B cell (primary cell): ENCODE results near the gene DGKQ. TPM values are rescaled to one million over a fixed set of nuclear protein-coding genes. Genes with fewer than 3 reads are reported as not detected.

Experiments
- ATAC-seq: fragments of 200-7000 bp; cut with Tn5 transposase; one replicate; pipeline ENCODE4 v1.10.0; 2021; ENCODE audit warnings: low read depth, mild to moderate bottlenecking, moderate number of reproducible peaks, moderate library complexity
- CTCF ChIA-PET: fragments of 350-600 bp; sonication (Branson Sonifier 250); formaldehyde crosslinking; loops from one replicate; lab custom pipeline; 2021; ENCODE audit warnings: antibody characterized with exemption, inconsistent platforms; lab: Charles Lee
- POLR2A ChIA-PET: fragments of 350-600 bp; sonication (Branson Sonifier 250); formaldehyde crosslinking; loops from one replicate; lab custom pipeline; 2021; ENCODE audit warnings: antibody characterized with exemption; lab: Charles Lee
- DNase-seq: peaks from one replicate; pipeline ENCODE4 v3.0.0; 2013
- H2AFZ ChIP-seq: 2 replicates; pipeline ENCODE4 v1.6.1; 2012; ENCODE audit warnings: mild to moderate bottlenecking, low read depth, low read length; ENCODE audit not compliant: insufficient read depth, poor library complexity, severe bottlenecking
- H3K27ac ChIP-seq, 2 donors: 1 replicate in 1 of 2; 2 replicates in 1 of 2; pipeline ENCODE4 v1.5.1; 2012 to 2013; ENCODE audit warnings: low read length in 2 of 2, mild to moderate bottlenecking in 2 of 2, moderate library complexity in 1 of 2
- H3K27me3 ChIP-seq, 4 experiments: fragments of 200-600 bp in 1 of 4; sonication (generic) in 1 of 4; replicated peaks in 1 of 4; 1 replicate in 2 of 4; 2 replicates in 2 of 4; pipeline versions ENCODE4 v1.6.1 to v1.7.0; 2013 to 2016; ENCODE audit warnings: low read length in 3 of 4, mild to moderate bottlenecking in 2 of 4, mixed read lengths in 1 of 4, moderate library complexity in 1 of 4; ENCODE audit not compliant: insufficient read depth in 4 of 4, control insufficient read depth in 3 of 4; ENCODE audit errors: control extremely low read depth in 1 of 4
- H3K36me3 ChIP-seq, 2 experiments: replicated peaks in 1 of 2; 1 replicate in 1 of 2; 2 replicates in 1 of 2; pipeline versions ENCODE4 v1.6.1 to v1.7.1; 2013; ENCODE audit warnings: low read length in 1 of 2; ENCODE audit not compliant: insufficient read depth in 2 of 2, control insufficient read depth in 1 of 2; ENCODE audit errors: control extremely low read depth in 1 of 2, extremely low read depth in 1 of 2
- H3K4me1 ChIP-seq, 2 donors: fragments of 200-600 bp in 1 of 2; sonication (generic) in 1 of 2; 1 replicate in 1 of 2; 2 replicates in 1 of 2; pipeline versions ENCODE4 v1.5.1 to v1.6.1; 2013 to 2017; ENCODE audit warnings: low read length in 2 of 2; ENCODE audit not compliant: control insufficient read depth in 2 of 2, insufficient read depth in 2 of 2
- H3K4me2 ChIP-seq: replicated peaks from 2 replicates; pipeline ENCODE3; 2012; ENCODE audit warnings: mild to moderate bottlenecking, low read depth, low read length; ENCODE audit not compliant: poor library complexity, severe bottlenecking
- H3K4me3 ChIP-seq, 5 experiments: fragments of 200-600 bp in 1 of 5; sonication (generic) in 1 of 5; 1 replicate in 3 of 5; 2 replicates in 2 of 5; pipeline versions ENCODE4 v1.5.1 to v1.7.0; 2011 to 2016; ENCODE audit warnings: low read length in 4 of 5, mild to moderate bottlenecking in 4 of 5, low read depth in 2 of 5, control low read depth in 1 of 5, moderate library complexity in 1 of 5; ENCODE audit not compliant: insufficient read depth in 1 of 5; ENCODE audit errors: control extremely low read depth in 1 of 5, extremely low read depth in 1 of 5
- H3K79me2 ChIP-seq: fragments of 200-600 bp; sonication (generic); one replicate; pipeline ENCODE4 v1.6.0; 2016; ENCODE audit warnings: low read length; ENCODE audit not compliant: control insufficient read depth, insufficient read depth
- H3K9ac ChIP-seq: fragments of 200-600 bp; sonication (generic); 2 replicates; pipeline ENCODE4 v1.6.1; 2017; ENCODE audit warnings: mild to moderate bottlenecking, low read length, moderate library complexity
- H3K9me3 ChIP-seq, 3 donors: one replicate each; pipeline versions ENCODE4 v1.6.1 to v1.7.1; 2013; ENCODE audit warnings: low read length in 2 of 3; ENCODE audit not compliant: control insufficient read depth in 2 of 3, insufficient read depth in 1 of 3; ENCODE audit errors: control extremely low read depth in 1 of 3
- H4K20me1 ChIP-seq: 2 replicates; pipeline ENCODE4 v1.6.0; 2012; ENCODE audit warnings: mild to moderate bottlenecking, low read length; ENCODE audit not compliant: insufficient read depth, control insufficient read depth, poor library complexity, severe bottlenecking
- H3K27ac Mint-ChIP-seq: one replicate; pipeline ENCODE4 v1.8.0; 2021; ENCODE audit warnings: mixed read lengths
- H3K27me3 Mint-ChIP-seq: one replicate; pipeline ENCODE4 v1.8.0; 2021; ENCODE audit warnings: mixed read lengths
- H3K4me1 Mint-ChIP-seq: one replicate; pipeline ENCODE4 v1.8.0; 2021; ENCODE audit warnings: mixed read lengths
- H3K4me3 Mint-ChIP-seq: one replicate; pipeline ENCODE4 v1.8.0; 2021; ENCODE audit warnings: mixed read lengths
- H3K9me3 Mint-ChIP-seq: one replicate; pipeline ENCODE4 v1.8.0; 2022; ENCODE audit warnings: mixed read lengths; ENCODE audit not compliant: insufficient read depth
- EZH2 ChIP-seq: IDR thresholded peaks from 2 replicates; pipeline ENCODE4 v1.6.1; 2012; ENCODE audit warnings: borderline replicate concordance, low read depth, mild to moderate bottlenecking, moderate library complexity, low read length; ENCODE audit not compliant: insufficient read depth, poor library complexity, severe bottlenecking
- WGBS: methylation state at CpG from one replicate; pipeline ENCODE4 v1.1.5; 2013; ENCODE audit warnings: missing lambda C conversion rate; ENCODE audit not compliant: insufficient coverage; 5-methylcytosine and 5-hydroxymethylcytosine counted together
- intact Hi-C: fragments of 100-400 bp; cut with micrococcal nuclease; formaldehyde crosslinking; loops from one replicate; pipeline ENCODE4 v1.10.0; 2022
- polyA plus RNA-seq: library from polyadenylated mRNA; depleted of rRNA; stranded (reverse); fragments of >200 nt; gene quantifications from 2 replicates; pipeline ENCODE4 v1.2.3, GENCODE V29; 2012
- total RNA-seq, 2 donors: library from RNA; stranded (reverse); fragments of 120-200 nt in 1 of 2; gene quantifications; 1 replicate in 1 of 2; 2 replicates in 1 of 2; pipeline versions ENCODE4 v1.2.3 to v1.2.4, GENCODE V29; 2013 to 2022
- TF ChIP-seq, protein P1 (sequence below): fragments of 200-600 bp; IDR thresholded peaks from one replicate; pipeline ENCODE4 v1.8.0; 2022; ENCODE audit warnings: antibody characterized with exemption, mild to moderate bottlenecking

The DGKQ gene
- total and polyA plus RNA-seq, 2 donors (not counting 1 experiment from before 2014, with no cell fraction given): 22.6 to 30.4 TPM

DNA sequence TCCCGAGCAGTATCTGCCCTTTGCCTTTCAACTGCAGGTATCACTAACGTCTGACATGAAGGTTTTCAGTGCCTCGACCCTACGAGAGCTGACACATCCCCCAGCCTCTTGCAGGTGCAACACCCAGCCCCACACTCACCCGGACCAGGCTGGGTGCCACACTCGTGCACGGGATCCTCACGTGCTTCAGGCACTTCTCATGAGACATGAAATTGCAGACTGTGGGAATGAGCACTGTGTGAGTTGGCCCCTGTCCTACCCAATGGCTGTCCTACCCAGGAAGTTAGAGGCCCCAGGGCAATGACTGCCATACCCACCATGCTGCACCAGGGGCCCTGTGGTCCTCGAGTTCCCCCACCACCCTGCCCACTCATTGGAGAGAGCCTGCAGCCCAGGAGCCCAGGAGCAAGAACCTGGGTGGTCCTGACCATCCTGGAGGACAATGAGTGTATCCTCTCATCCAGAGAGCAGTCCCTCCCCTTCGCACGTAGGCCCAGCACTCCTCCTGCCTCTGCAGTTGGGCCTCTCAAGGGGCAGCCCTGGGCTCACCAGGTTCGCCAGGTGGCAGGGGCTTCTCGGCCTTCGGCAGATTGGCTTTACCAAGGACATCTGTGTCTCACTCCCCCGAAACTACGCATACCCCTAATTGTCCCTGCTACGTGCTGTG lies 2.4 kb downstream of the DGKQ start:
- peaks cover 65% of the 10 kb centered on the region for H4K20me1 ChIP-seq
- intact Hi-C loops: no loop called here
- peaks cover 14 to 29% of the 10 kb centered on the region in 2 donors for H3K4me1 ChIP-seq
- H3K27ac ChIP-seq: no peak overlapping the region
- peaks cover 24% of the 10 kb centered on the region for H3K79me2 ChIP-seq
- H3K27ac Mint-ChIP-seq: no peak overlapping the region
- 92% methylated on average over 14 of the region's 17 CpGs for WGBS
- CTCF ChIA-PET: interaction anchor here (1.5 kb wide), 1 partner anchor 228 kb away, joined by 4 read pairs; no protein-coding TSS in a partner anchor
- H3K4me3 Mint-ChIP-seq: peak overlapping the region; percentile 60
- H3K4me3 ChIP-seq: no peak overlapping the region
- H3K27me3 Mint-ChIP-seq: no peaks in the 10 kb centered on the region
- H3K27me3 ChIP-seq: peaks cover 0 to 6% (median under 1%) of the 10 kb centered on the region in 4 experiments
- peaks cover 0 to 15% (median 0%) of the 10 kb centered on the region in 3 donors for H3K9me3 ChIP-seq
- POLR2A ChIA-PET: no interaction called here
- ATAC-seq (no peak), DNase-seq (no peak)
- no peak overlapping the region for H2AFZ ChIP-seq
- H3K4me1 Mint-ChIP-seq: peaks cover 9% of the 10 kb centered on the region
- no peaks in the 10 kb centered on the region for H3K9me3 Mint-ChIP-seq
- H3K36me3 ChIP-seq: peaks cover 0 to 3% of the 10 kb centered on the region in 2 experiments
- H3K4me2 ChIP-seq: no peak overlapping the region
- TF ChIP-seq, protein P1, sequence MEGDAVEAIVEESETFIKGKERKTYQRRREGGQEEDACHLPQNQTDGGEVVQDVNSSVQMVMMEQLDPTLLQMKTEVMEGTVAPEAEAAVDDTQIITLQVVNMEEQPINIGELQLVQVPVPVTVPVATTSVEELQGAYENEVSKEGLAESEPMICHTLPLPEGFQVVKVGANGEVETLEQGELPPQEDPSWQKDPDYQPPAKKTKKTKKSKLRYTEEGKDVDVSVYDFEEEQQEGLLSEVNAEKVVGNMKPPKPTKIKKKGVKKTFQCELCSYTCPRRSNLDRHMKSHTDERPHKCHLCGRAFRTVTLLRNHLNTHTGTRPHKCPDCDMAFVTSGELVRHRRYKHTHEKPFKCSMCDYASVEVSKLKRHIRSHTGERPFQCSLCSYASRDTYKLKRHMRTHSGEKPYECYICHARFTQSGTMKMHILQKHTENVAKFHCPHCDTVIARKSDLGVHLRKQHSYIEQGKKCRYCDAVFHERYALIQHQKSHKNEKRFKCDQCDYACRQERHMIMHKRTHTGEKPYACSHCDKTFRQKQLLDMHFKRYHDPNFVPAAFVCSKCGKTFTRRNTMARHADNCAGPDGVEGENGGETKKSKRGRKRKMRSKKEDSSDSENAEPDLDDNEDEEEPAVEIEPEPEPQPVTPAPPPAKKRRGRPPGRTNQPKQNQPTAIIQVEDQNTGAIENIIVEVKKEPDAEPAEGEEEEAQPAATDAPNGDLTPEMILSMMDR: no peak
- no peak for TF ChIP-seq EZH2
- H3K9ac ChIP-seq: no peak overlapping the region

DNA sequence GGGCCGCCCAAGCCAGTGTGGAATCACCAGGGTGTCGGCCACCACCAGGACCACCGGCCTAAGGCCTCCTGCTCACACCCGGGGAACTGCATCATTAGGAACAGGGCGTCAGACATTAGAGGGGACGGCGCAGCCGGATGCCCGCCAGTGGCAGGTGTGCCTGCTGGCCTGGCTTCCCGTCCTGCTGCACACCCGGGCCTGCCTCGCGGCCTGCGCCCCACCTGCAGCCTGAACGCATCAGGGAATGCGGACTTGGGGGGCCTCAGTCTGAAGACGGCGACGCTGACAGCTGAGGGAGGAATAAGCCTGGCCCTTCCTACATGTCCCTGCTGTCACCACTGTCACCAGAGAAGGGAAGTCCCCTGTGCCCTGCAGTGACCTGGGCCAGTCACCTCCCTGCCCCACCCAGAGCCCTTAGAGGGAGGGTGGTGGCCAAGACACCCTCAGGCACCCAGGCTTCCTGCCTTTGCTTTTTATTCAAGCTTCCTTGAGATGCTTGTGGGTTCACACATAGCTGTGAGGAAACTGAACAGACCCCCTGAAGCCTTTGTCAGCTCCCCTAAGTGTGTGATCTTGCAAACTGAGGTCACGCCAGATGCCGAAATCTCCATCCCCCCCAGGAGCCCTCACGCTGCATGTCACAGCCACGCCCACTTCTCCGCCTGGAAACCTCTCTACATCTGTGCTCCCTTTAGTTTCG lies 3.2 kb downstream of the DGKQ start:
- no peak overlapping the region for H3K27ac Mint-ChIP-seq
- H3K79me2 ChIP-seq: peaks cover 24% of the 10 kb centered on the region
- peaks cover 9% of the 10 kb centered on the region for H3K4me1 Mint-ChIP-seq
- no peak overlapping the region for H2AFZ ChIP-seq
- H3K27ac ChIP-seq: no peak overlapping the region
- no peaks in the 10 kb centered on the region for H3K27me3 Mint-ChIP-seq
- no peak overlapping the region for H3K4me2 ChIP-seq
- H3K9ac ChIP-seq: no peak overlapping the region
- POLR2A ChIA-PET: no interaction called here
- H3K4me1 ChIP-seq: peaks cover 14 to 29% of the 10 kb centered on the region in 2 donors
- 96% methylated on average over 21 of the region's 25 CpGs for whole genome bisulfite sequencing
- no peaks in the 10 kb centered on the region for H3K9me3 Mint-ChIP-seq
- peak overlapping the region; percentile 60 for H3K4me3 Mint-ChIP-seq
- H3K36me3 ChIP-seq: peaks cover 0 to 5% of the 10 kb centered on the region in 2 experiments
- TF ChIP-seq, protein P1: no peak
- TF ChIP-seq EZH2: no peak
- H3K4me3 ChIP-seq: no peak overlapping the region
- DNase-seq (no peak), ATAC-seq (no peak)
- CTCF ChIA-PET: interaction anchor here (1.5 kb wide), 1 partner anchor 228 kb away, joined by 4 read pairs; no protein-coding TSS in a partner anchor
- peaks cover 0 to 6% (median under 1%) of the 10 kb centered on the region in 4 experiments for H3K27me3 ChIP-seq
- peaks cover 65% of the 10 kb centered on the region for H4K20me1 ChIP-seq
- peaks cover 0 to 12% (median 0%) of the 10 kb centered on the region in 3 donors for H3K9me3 ChIP-seq
- intact Hi-C loops: no loop called here
